Measurements from ENCODE around the gene STX5. TPM values are rescaled to one million over a fixed set of nuclear protein-coding genes. Genes with fewer than 3 reads are reported as not detected.
"Not testable (repeated sequence)": the region's sequence is repeated elsewhere in the genome, so short reads cannot be mapped to it uniquely, and the experiment has no call there.

Gene STX5
- total RNA-seq, 1 donor from 2014 or later, result 25.1 TPM

GRCh38 chr11:62828130-62828529 lies 3.7 kb downstream of the STX5 start:
- ATAC-seq, result not testable (repeated sequence)

DNA sequence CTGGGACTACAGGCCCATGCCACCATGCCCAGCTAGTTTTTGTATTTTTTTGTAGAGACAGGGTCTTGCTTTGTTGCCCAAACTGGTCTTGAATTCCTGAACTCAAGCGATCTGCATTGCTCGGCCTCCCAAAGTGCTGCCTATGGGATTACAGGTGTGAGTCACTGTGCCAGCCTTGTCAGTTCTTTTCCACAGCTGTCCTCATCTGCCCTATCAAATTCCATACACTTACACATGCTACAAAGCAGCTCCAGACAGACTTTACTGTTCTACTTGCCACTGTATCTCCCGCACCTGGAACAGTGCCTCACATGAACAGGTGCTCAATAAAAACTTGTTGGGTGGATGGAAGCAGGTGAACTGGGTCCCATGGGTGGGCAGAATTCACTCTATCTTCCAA lies 8.2 kb downstream of the STX5 start:
- no peak for ATAC-seq

DNA sequence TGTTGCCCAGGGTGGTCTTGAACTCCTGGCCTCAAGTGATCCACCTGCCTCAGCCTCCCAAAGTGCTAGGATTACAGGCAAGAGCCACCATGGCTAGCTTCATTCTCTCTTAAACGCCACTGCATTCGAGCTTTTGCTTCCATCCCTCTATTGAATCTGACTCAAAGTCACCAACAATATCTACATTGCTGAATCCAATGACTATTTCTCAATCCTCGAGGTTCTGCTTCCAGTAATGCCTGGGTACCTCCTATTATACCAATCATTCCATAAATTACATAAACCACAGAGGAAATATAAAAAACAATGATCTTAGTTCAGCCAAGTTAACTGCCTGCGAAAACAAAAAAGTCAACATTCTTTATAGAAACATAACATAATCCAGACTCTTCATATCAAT lies 14.7 kb downstream of the STX5 start:
- ATAC-seq, result no peak

- no peak for ATAC-seq
Measured at GRCh38 chr11:62816557-62816956, 15.3 kb downstream of the STX5 start.

DNA sequence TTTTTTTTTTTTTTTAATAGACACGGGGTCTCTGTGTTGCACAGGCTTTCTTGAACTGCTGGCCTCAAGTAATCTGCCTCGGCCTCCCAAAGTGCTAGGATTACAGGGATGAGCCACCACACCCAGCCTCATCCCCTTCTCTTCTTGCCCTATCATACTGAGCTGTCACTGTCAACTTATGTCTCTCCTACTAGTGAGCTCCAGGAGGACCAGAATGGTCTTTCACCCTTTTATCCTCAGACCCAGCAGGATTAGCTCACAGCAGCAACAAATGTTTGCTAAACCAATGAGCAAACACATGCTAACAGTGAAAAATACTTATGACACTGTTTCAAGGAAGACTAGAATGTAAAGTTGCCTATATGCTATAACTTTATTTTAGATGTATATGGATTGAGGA lies 20.2 kb downstream of the STX5 start:
- ATAC-seq, result no peak

- ATAC-seq, result no peak
Measured at GRCh38 chr11:62810748-62811147, 21.1 kb downstream of the STX5 start.

DNA sequence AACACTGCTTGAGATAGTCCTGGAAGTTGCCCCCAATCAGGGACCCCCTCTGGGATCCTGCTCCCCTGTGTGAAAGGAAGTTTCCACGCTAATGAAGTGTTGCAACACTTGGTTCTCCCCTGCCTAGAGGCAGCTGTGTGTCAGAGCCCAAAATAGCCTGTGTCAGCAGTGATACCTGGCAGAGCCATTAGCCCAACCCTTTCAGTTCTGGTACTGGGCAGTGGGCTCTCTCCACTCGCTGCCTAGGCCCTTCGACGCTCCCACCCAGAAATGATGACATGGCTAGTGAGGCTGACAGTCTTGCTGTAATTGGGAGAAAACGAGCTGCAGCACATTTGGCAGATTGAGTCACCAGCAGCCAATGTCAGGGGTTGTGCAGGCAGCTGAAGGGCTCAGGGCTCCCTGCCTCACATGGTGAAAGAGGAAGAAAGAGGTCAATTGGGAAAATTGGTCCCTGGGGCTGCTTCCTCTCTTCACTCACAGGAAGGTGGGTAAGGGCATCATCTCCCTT lies 25.2 kb downstream of the STX5 start:
- peak; percentile 73 for ATAC-seq

- peak; percentile 3 for ATAC-seq
Measured at GRCh38 chr11:62805961-62806441, 25.9 kb downstream of the STX5 start.

DNA sequence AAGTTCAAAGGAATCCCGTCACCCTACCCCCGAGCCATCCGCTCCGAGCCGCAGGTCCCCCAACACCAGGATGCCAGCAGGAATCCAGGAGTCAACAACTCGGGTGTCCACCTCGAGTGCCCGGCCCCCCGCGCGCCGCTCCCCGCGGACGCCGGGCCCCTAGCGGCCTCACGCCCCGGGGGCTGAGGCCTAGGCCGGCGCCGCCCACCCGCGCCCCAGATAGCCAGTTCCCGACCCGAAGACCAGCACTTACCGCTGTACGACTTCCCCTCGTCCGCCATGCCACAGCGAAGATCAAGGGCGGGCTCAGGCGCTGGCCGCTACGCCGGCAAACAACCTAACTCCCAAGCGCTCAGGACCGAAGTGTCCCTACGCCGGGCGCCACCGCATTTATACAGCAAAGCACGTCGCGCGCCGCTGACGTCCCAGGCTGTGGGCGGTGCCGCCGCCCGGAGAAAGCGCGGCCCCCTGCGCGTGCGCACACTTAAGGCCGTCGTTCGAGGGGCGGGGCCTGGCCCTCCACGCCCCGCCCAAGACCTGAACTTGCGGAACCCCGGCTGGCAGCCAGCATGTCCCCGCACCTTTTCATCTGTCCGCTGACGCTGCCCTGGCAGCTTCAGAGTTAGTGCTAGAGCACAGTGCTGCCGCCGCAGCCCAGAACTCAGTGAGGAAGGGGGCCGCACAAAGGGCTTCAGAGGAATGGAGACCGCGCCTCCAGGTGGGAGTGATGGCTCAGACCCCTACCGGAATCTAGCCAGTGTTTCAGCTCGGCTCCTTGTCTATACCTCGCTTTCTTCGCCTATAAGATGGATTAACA lies 26.6 kb downstream of the STX5 start, which contains the start of gene NXF1:
NXF1 (minus strand) TSS at position 365 of the 817 bp plus-strand sequence; CDS start at position 281, 84 bp downstream.
- ATAC-seq, result peak; percentile 94

- ATAC-seq, result no peak
Measured at GRCh38 chr11:62804310-62805075, 27.4 kb downstream of the STX5 start.

DNA sequence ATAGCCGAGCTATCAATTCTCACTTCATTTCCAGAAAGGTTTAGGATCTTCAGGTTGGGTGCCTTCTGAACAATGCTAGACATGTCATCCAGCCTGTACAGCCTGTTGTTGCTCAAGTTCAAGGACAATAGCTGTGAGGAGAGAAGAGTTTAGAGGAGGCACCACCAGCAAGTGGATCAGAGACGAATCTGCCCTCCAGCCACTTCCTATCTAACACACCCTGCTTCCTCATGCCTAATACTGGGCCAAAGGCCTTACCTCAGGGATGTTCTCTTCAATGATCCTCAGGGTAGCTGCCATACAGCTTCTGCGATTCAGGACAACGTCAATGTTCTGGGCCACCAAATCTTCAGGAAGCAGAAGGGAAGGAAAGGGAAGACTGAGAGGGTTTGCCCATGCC lies 30.8 kb downstream of the STX5 start:
- peak; percentile 22 for ATAC-seq

DNA sequence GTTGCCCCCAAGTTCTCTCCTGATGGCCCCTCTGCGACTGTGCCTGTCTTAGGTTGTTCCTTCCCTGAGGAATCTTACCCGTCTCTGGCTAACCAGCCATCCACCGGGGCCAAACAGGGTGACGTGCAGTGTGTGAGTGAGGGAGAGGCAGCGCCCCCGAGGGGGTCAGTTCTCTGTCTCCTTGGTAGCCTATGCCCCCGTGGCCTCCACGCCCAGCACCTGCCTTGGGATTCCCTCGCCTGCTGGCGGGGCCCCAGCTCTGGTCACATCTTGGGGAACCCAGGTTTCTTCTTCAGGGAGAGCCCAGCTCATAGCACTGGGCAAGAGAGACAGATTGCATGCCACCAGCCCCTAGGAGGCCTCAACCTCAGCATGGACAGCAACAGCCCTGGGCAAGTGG lies 32.4 kb downstream of the STX5 start:
- ATAC-seq, result no peak

DNA sequence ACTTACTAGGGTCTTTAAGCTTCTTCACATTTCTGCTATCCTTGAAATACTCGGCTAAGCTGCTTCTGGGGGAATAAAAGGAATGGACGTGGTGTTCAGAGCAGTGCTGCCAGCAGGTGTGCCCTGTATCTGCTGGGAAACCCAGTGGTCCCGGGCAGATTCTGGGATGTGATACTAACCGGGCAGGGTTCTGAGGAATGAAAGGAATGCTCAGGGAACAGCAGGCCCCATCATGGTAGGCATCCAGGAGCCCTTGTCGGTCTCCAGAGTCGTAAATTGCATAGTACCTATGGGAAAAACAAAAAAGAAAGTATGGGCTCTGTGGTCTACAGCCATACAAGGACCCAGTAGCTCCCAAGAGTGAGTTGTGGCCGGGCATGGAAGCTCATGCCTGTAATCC lies 35.6 kb downstream of the STX5 start:
- no peak for ATAC-seq

DNA sequence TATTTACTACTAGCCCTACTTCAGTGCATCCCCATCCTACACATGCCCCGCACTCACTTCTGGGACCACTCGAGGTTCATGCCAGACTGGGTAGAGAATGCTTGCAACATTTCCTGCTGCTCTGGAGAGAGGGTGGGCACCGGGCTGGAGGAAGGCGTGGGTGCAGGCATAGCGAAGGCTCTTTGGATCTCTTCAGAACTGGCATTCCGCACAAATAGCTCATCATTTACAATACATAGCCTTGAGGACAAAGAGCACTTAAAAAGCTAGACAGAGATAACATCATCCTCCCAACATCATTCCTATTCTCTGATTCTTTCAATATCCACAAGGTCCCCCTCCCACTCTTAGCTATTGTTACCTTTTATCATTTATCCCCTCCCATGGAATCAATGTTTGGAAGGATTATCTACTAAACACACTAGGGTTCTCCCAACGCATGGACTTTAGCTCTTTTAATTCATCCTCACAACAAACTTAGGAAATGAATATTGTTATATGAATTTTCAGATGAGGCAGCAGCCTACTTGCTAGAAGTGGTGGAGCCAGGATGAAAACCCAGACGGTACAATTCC lies 37.6 kb downstream of the STX5 start:
- ATAC-seq, result no peak

- ATAC-seq, result no peak
Measured at GRCh38 chr11:62792202-62792575, 39.7 kb downstream of the STX5 start.

GRCh38 chr11:62791501-62792201 lies 40.2 kb downstream of the STX5 start, which contains the start of gene TMEM223:
TMEM223 (minus strand) TSS chr11:62792006; CDS start chr11:62791994, 12 bp downstream.
- peak; percentile 79 for ATAC-seq

GRCh38 chr11:62789576-62789975 lies 42.3 kb downstream of the STX5 start:
- ATAC-seq, result no peak

GRCh38 chr11:62788991-62789390 lies 42.9 kb downstream of the STX5 start:
- ATAC-seq, result no peak

GRCh38 chr11:62787005-62787759 lies 44.7 kb downstream of the STX5 start, which contains the start of gene TMEM179B:
TMEM179B (plus strand) TSS chr11:62787402; CDS start chr11:62787432, 30 bp downstream.
- ATAC-seq, result peak; percentile 85

DNA sequence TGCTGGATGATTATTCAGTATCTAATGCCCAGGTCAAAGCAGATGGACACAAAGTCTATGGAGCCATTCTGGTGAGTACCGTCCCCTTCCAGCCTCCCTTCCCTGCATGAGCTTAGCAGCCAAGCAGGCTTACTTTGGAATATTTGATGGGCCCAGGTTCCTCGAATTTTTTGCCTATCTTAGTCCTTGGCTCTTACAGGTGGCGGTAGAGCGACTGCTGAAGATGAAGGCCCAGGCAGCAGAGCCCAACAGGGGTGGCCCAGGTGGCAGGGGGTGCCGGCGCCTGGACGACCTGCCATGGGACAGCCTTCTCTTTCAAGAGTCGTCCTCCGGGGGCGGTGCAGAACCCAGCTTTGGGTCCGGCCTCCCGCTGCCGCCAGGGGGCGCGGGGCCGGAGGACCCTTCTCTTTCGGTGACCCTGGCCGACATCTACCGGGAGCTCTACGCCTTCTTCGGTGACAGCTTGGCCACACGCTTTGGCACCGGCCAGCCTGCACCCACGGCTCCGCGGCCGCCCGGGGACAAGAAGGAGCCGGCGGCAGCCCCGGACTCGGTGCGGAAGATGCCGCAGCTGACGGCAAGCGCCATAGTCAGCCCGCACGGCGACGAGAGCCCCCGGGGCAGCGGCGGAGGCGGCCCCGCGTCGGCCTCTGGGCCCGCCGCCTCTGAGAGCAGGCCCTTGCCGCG lies 45.4 kb downstream of the STX5 start:
- ATAC-seq, result peak; percentile 70

- no peak for ATAC-seq
Measured at GRCh38 chr11:62782753-62783152, 49.1 kb downstream of the STX5 start.
